ENCODE measurements around the gene TSHZ1.
A peak's percentile ranks its signal among the peaks of the same experiment; 100 is the strongest.

Gene TSHZ1

GRCh38 chr18:75208836-75209128 lies 1.8 kb upstream of the TSHZ1 start:
- peaks cover 29% of the 10 kb centered on the region for H3K4me1 ChIP-seq (ENCODE audit: control insufficient read depth, insufficient read depth, low read length)
- H3K36me3 ChIP-seq (ENCODE audit: control insufficient read depth in 2 of 2, insufficient read depth in 1 of 2, low read length in 2 of 2), result no peaks in the 10 kb centered on the region
- peak overlapping the region; percentile 99 for H3K27ac ChIP-seq (ENCODE audit: extremely low read depth, low read depth, low read length)
- peak overlapping the region; percentile 91 for H3K4me3 ChIP-seq (ENCODE audit: low read depth, low read length)
- no peak for TF ChIP-seq ZNF785 (tag by site-specific recombination; IDR thresholded peaks at IDR 0.05)
- no peak for TF ChIP-seq ZNF26 (tag by site-specific recombination; IDR thresholded peaks at IDR 0.05)
- no peak for TF ChIP-seq ZNF521 (tag by site-specific recombination; IDR thresholded peaks at IDR 0.05)
- no peak for TF ChIP-seq ZFP41 (tag by site-specific recombination; IDR thresholded peaks at IDR 0.05; ENCODE audit: borderline replicate concordance)
- no peak for TF ChIP-seq ZNF48 (tag by site-specific recombination; IDR thresholded peaks at IDR 0.05)
- TF ChIP-seq ZNF10 (tag by site-specific recombination; IDR thresholded peaks at IDR 0.05), result no peak
- no peak for TF ChIP-seq ZNF660 (tag by site-specific recombination; IDR thresholded peaks at IDR 0.05)
- peak; percentile 50 for TF ChIP-seq ZBTB26 (tag by site-specific recombination; optimal IDR thresholded peaks at IDR 0.05)
- TF ChIP-seq ZNF138 (tag by site-specific recombination; IDR thresholded peaks at IDR 0.05; ENCODE audit: borderline replicate concordance), result no peak
- no peak for TF ChIP-seq ZNF280C (tag by site-specific recombination; IDR thresholded peaks at IDR 0.05)
- TF ChIP-seq ZNF341 (tag by site-specific recombination; IDR thresholded peaks at IDR 0.05; ENCODE audit: low read depth), result no peak
- no peak for TF ChIP-seq ZNF645 (tag by site-specific recombination; IDR thresholded peaks at IDR 0.05)
- 0 out of 2 replicates have a peak, but pooled peaks have one; percentile 36 for TF ChIP-seq PBX3 (CRISPR knock-in tag; IDR thresholded peaks at IDR 0.05)
- peak; percentile 75 for TF ChIP-seq ZBTB8A (tag by site-specific recombination; IDR thresholded peaks at IDR 0.05)
- no peak for TF ChIP-seq ZNF132 (tag by site-specific recombination; IDR thresholded peaks at IDR 0.05; ENCODE audit: borderline replicate concordance)
- no peak for TF ChIP-seq ZNF513 (tag by site-specific recombination; IDR thresholded peaks at IDR 0.05)
- no peak for TF ChIP-seq HOXA7 (CRISPR knock-in tag; IDR thresholded peaks at IDR 0.05; ENCODE audit: borderline replicate concordance)
- TF ChIP-seq ZNF148 (tag by site-specific recombination; IDR thresholded peaks at IDR 0.05; ENCODE audit: borderline replicate concordance), result no peak
- CTCF ChIA-PET, result interaction anchor here (0.6 kb wide), 1 partner anchor 234 kb away, joined by 3 read pairs; no protein-coding TSS in a partner anchor
- no peaks in the 10 kb centered on the region for H3K9me3 ChIP-seq (ENCODE audit: control insufficient read depth, insufficient read depth, low read depth, low read length)
- POLR2A ChIA-PET, result interaction anchor here (0.6 to 0.7 kb wide), 3 partner anchors 33 to 610 kb away, joined by 3 read pairs; no protein-coding TSS in a partner anchor

All from HEK293 (cell line).